ENCODE measurements around the gene TMC1. TPM values are rescaled to one million over a fixed set of nuclear protein-coding genes. Genes with fewer than 3 reads are reported as not detected.
"Not testable (repeated sequence)": the region's sequence is repeated elsewhere in the genome, so short reads cannot be mapped to it uniquely, and the experiment has no call there.

The TMC1 gene
- total RNA-seq, 4 donors from 2014 or later: 0.30 to 2.3 (median 0.44) TPM; not detected in 1

- no peaks in the 10 kb centered on the region for H3K27me3 ChIP-seq
- WGBS, 2 donors: 59 to 69% methylated on average over 1 of the region's 1 CpG
- DNase-seq (ENCODE audit: low spot score in 2 of 2): no peak
- H3K4me1 ChIP-seq: no peaks in the 10 kb centered on the region
- H3K4me3 ChIP-seq: no peak overlapping the region
- no peak overlapping the region for H3K27ac ChIP-seq
- no peaks in the 10 kb centered on the region for H3K36me3 ChIP-seq
- TF ChIP-seq EP300 (IDR thresholded peaks at IDR 0.05): no peak
- TF ChIP-seq, protein P1, sequence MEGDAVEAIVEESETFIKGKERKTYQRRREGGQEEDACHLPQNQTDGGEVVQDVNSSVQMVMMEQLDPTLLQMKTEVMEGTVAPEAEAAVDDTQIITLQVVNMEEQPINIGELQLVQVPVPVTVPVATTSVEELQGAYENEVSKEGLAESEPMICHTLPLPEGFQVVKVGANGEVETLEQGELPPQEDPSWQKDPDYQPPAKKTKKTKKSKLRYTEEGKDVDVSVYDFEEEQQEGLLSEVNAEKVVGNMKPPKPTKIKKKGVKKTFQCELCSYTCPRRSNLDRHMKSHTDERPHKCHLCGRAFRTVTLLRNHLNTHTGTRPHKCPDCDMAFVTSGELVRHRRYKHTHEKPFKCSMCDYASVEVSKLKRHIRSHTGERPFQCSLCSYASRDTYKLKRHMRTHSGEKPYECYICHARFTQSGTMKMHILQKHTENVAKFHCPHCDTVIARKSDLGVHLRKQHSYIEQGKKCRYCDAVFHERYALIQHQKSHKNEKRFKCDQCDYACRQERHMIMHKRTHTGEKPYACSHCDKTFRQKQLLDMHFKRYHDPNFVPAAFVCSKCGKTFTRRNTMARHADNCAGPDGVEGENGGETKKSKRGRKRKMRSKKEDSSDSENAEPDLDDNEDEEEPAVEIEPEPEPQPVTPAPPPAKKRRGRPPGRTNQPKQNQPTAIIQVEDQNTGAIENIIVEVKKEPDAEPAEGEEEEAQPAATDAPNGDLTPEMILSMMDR (IDR thresholded peaks at IDR 0.05): no peak
- no peak for TF ChIP-seq POLR2A (IDR thresholded peaks at IDR 0.05)
- H3K9me3 ChIP-seq: peaks cover 0 to 27% (median 0%) of the 10 kb centered on the region in 4 donors
These were observed 273.5 kb downstream of the TMC1 start for GRCh38 chr9:72794946-72795345.

DNA sequence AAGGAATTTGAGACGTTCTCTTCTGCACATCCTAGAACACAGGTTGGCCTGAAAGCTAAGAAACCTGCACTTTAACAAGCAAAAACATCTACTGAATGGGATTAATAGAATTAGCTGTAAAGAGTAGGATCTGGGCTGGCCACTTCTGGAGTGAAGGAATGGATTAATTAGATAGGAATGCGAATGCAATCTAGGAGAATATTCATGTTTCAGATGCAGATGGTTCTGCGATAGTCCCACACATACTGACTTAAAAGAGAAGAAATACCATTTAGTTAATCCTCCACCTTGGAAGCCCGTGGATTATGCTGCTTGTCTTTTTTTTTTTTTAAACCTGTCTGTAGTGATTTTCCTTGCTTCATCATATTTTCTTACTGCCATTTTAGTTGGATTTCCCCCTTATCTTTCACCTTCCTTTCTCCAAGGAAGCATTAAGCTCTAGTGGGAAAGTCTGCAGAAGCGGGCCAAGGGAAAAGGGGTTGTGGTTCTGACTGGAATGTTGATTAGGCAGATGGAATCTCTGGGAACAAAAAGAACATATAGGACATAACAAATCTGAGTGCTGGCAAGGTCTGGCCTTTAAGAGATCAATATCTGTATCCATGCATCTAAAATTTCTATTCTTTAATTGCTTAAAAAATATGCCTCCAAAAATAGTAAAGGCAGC lies 279.1 kb downstream of the TMC1 start:
- Histone ChIP-seq H3K4me1 (no peaks in the 10 kb centered on the region), H3K4me3 (no peak overlapping the region), H3K27me3 (no peaks in the 10 kb centered on the region), H3K27ac (no peak overlapping the region), H3K36me3 (no peaks in the 10 kb centered on the region), H3K9me3 (peaks cover 0 to 20% (median 0%) of the 10 kb centered on the region in 4 donors)
- TF ChIP-seq POLR2A (IDR thresholded peaks at IDR 0.05) (no peak), EP300 (IDR thresholded peaks at IDR 0.05) (no peak)
- TF ChIP-seq, protein P1 (IDR thresholded peaks at IDR 0.05): no peak
- no peak for DNase-seq (ENCODE audit: low spot score in 2 of 2)
- 72 to 77% methylated on average over 5 of the region's 5 CpGs for WGBS, 2 donors

GRCh38 chr9:72805238-72805637 lies 283.8 kb downstream of the TMC1 start:
- H3K27me3 ChIP-seq: no peaks in the 10 kb centered on the region
- no peak for DNase-seq (ENCODE audit: low spot score in 2 of 2)
- peaks cover 0 to 5% (median 0%) of the 10 kb centered on the region in 4 donors for H3K4me1 ChIP-seq
- H3K36me3 ChIP-seq: no peaks in the 10 kb centered on the region
- 81 to 85% methylated on average over 1 of the region's 1 CpG for WGBS, 2 donors
- no peak overlapping the region for H3K27ac ChIP-seq
- no peak overlapping the region for H3K4me3 ChIP-seq
- TF ChIP-seq EP300 (IDR thresholded peaks at IDR 0.05) (no peak), POLR2A (IDR thresholded peaks at IDR 0.05) (no peak)
- TF ChIP-seq, protein P1 (IDR thresholded peaks at IDR 0.05): no peak
- H3K9me3 ChIP-seq: no peaks in the 10 kb centered on the region

GRCh38 chr9:72806313-72806809 lies 285.0 kb downstream of the TMC1 start:
- not testable (repeated sequence) for H3K36me3 ChIP-seq; H3K27ac ChIP-seq; H3K4me3 ChIP-seq; H3K9me3 ChIP-seq; H3K4me1 ChIP-seq; DNase-seq (ENCODE audit: low spot score in 2 of 2); H3K27me3 ChIP-seq
- 100% methylated on average over 4 of the region's 35 CpGs; no CpG with 5 or more reads in 1 of the 2 donors for WGBS, 2 donors

GRCh38 chr9:72807765-72808445 lies 286.5 kb downstream of the TMC1 start:
- Histone ChIP-seq H3K4me1 (peaks cover 0 to 5% (median 0%) of the 10 kb centered on the region in 4 donors), H3K36me3 (no peaks in the 10 kb centered on the region), H3K4me3 (no peak overlapping the region), H3K9me3 (no peaks in the 10 kb centered on the region), H3K27ac (no peak overlapping the region), H3K27me3 (no peaks in the 10 kb centered on the region)
- TF ChIP-seq EP300 (IDR thresholded peaks at IDR 0.05) (no peak), POLR2A (IDR thresholded peaks at IDR 0.05) (no peak)
- TF ChIP-seq, protein P1 (IDR thresholded peaks at IDR 0.05): no peak
- WGBS, 2 donors: 81 to 83% methylated on average over 2 of the region's 2 CpGs
- DNase-seq (ENCODE audit: low spot score in 2 of 2): no peak

All from tibial nerve (tissue), 4 donors.